ENCODE results near the gene FITM1.

Gene FITM1

DNA sequence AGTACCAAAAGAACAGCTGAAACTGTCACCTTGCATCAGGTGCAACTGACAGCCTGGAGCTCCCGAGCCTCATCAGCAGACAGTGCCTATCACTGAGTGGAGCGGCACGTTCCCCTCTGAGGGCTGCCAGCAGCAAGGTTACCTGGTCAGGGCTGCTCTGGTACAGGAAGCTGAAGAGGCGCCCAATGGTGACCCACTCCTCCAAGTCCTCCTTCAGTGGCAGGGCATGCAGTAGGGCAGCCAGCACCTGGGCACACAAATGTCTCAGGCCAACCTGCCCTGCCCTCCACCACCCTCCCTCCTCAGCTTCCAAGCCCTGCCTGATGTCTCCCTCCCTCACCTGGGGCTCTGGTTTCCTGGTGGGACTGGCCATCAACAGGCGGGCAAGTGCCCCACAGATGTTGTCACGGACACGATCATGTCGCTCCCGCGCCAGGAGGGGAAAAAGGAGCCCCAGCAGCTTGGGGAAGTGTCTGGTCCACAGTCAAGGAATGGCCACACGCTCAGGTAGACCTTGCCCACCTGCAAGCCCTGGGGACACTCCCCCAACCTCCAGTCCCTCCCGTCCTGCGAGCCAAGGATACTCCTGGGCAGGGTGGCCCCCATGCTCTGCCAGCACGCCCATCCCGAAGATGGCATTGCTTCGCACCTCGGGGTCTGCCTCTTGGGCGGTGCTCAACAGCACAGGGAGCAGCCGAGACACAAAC is 51.1 kb downstream of the FITM1 start:
- no peak for TF ChIP-seq EZH2 (IDR thresholded peaks at IDR 0.05)
- TF ChIP-seq FOXP2 (optimal IDR thresholded peaks at IDR 0.05; ENCODE audit: control extremely low read depth, extremely low read length, insufficient read depth), result no peak
- no peak for TF ChIP-seq POLR2AphosphoS5 (IDR thresholded peaks at IDR 0.05; ENCODE audit: borderline replicate concordance, low read depth, low read length)
- no peak for DNase-seq (ENCODE audit: low read depth, low spot score)
- Histone ChIP-seq H3K9me3 (ENCODE audit: low read depth, low read length) (no peaks in the 10 kb centered on the region), H3K4me3 (no peak overlapping the region), H3K36me3 (ENCODE audit: insufficient read depth, low read length) (peaks cover 68% of the 10 kb centered on the region), H3K9ac (ENCODE audit: insufficient read length) (no peak overlapping the region), H3K27ac (no peak overlapping the region)

Data from SK-N-MC (cell line).